Measurements from ENCODE around the gene DBP. TPM values are rescaled to one million over a fixed set of nuclear protein-coding genes. Genes with fewer than 3 reads are reported as not detected.

DBP gene
- total and polyA plus RNA-seq, 2 of the 13 experiments (the other 11 are each of a cell fraction or from before 2014, with no cell fraction given): 1.7 to 5.8 TPM

DNA sequence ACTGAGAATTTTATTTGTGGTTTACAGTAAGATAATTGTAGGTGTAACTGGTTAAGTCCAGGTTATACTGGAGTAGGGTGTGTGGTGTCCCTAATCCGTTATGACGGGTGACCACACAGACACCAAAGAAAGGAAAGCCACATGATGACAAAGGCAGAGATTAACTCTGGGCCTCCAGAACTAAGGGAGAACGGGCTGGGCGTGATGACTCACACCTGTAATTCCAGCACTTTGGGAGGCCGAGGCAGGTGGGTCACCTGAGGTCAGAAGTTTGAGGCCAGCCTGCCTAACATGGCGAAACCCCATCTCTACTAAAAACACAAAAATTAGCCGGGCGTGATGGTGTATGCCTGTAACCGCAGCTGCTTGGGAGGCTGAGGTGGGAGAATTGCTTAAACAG lies 48.4 kb upstream of the DBP start:
- Histone ChIP-seq H3K27ac (ENCODE audit: extremely low read length, insufficient read depth, low read length) (peak overlapping the region; percentile 46), H3K36me3 (replicated peaks in 1 of 2; ENCODE audit: control insufficient read depth in 1 of 2, insufficient read depth in 2 of 2, low read length in 2 of 2) (no peaks in the 10 kb centered on the region), H3K4me2 (ENCODE audit: low read depth, low read length) (peak overlapping the region; percentile 49), H3K4me1 (ENCODE audit: insufficient read depth, low read length) (peaks cover 63% of the 10 kb centered on the region), H2AFZ (ENCODE audit: low read length) (no peak overlapping the region), H3K79me2 (ENCODE audit: insufficient read depth, low read length) (no peaks in the 10 kb centered on the region), H3K4me3 (replicated peaks in 1 of 3; ENCODE audit: insufficient read depth in 1 of 3, low read depth in 2 of 3, low read length in 3 of 3) (no peak overlapping the region), H4K20me1 (ENCODE audit: insufficient read depth, low read length) (no peaks in the 10 kb centered on the region), H3K27me3 (ENCODE audit: control insufficient read depth in 1 of 2, insufficient read depth in 2 of 2, low read length in 2 of 2) (0 out of 5 replicates have a peak, but pooled peaks cover 0 to 3% of the 10 kb centered on the region in 2 experiments), H3K9me3 (ENCODE audit: low read length) (no peaks in the 10 kb centered on the region), H3K9ac (ENCODE audit: insufficient read depth, low read depth, low read length) (no peak overlapping the region)
- peak; percentile 68 for DNase-seq (ENCODE audit: low spot score)
- ATAC-seq: peak; percentile 49
- in situ Hi-C loops (cut with HindIII; ENCODE audit: extremely low pct_ligation_motif_present, low pct_unique_long_range_greater_than_20kb) (no loop called here), intact Hi-C loops (cut with micrococcal nuclease; ENCODE audit: unreplicated experiment) (no loop called here)
- 2% methylated on average over 9 of the region's 9 CpGs for WGBS (ENCODE audit: low lambda C conversion rate)
- no peak for FAIRE-seq
- POLR2A ChIA-PET: no interaction called here
- CTCF ChIA-PET (ENCODE audit: low intra/inter-chr PET ratio, low total read pairs): no interaction called here
- BruUV-seq (replicated peaks): no TSS peak
- TF ChIP-seq SOX13 (IDR thresholded peaks at IDR 0.05): peak; percentile 67
- TF ChIP-seq SOX13 (CRISPR knock-in tag; conservative IDR thresholded peaks at IDR 0.05 in 1 of 2, IDR thresholded peaks at IDR 0.05 in 1 of 2): peak in 1 of 2 experiments; percentile 67; a peak in 2 of 4 replicates
- peak; percentile 81 for TF ChIP-seq RXRB (CRISPR knock-in tag; IDR thresholded peaks at IDR 0.05; ENCODE audit: borderline replicate concordance)
- TF ChIP-seq HMG20A (CRISPR knock-in tag; IDR thresholded peaks at IDR 0.05; ENCODE audit: borderline replicate concordance): 0 out of 2 replicates have a peak, but pooled peaks have one; percentile 13
- no peak for TF ChIP-seq KMT2B (CRISPR knock-in tag; IDR thresholded peaks at IDR 0.05)
- TF ChIP-seq, protein P1, sequence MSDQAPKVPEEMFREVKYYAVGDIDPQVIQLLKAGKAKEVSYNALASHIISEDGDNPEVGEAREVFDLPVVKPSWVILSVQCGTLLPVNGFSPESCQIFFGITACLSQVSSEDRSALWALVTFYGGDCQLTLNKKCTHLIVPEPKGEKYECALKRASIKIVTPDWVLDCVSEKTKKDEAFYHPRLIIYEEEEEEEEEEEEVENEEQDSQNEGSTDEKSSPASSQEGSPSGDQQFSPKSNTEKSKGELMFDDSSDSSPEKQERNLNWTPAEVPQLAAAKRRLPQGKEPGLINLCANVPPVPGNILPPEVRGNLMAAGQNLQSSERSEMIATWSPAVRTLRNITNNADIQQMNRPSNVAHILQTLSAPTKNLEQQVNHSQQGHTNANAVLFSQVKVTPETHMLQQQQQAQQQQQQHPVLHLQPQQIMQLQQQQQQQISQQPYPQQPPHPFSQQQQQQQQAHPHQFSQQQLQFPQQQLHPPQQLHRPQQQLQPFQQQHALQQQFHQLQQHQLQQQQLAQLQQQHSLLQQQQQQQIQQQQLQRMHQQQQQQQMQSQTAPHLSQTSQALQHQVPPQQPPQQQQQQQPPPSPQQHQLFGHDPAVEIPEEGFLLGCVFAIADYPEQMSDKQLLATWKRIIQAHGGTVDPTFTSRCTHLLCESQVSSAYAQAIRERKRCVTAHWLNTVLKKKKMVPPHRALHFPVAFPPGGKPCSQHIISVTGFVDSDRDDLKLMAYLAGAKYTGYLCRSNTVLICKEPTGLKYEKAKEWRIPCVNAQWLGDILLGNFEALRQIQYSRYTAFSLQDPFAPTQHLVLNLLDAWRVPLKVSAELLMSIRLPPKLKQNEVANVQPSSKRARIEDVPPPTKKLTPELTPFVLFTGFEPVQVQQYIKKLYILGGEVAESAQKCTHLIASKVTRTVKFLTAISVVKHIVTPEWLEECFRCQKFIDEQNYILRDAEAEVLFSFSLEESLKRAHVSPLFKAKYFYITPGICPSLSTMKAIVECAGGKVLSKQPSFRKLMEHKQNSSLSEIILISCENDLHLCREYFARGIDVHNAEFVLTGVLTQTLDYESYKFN (CRISPR knock-in tag; conservative IDR thresholded peaks at IDR 0.05): peak; percentile 19; the same call in 1 of the 2 replicates
- no peak for TF ChIP-seq MAFK (conservative IDR thresholded peaks at IDR 0.05 in 1 of 2, IDR thresholded peaks at IDR 0.05 in 1 of 2; ENCODE audit: low read length in 2 of 2)
- TF ChIP-seq, protein P2, sequence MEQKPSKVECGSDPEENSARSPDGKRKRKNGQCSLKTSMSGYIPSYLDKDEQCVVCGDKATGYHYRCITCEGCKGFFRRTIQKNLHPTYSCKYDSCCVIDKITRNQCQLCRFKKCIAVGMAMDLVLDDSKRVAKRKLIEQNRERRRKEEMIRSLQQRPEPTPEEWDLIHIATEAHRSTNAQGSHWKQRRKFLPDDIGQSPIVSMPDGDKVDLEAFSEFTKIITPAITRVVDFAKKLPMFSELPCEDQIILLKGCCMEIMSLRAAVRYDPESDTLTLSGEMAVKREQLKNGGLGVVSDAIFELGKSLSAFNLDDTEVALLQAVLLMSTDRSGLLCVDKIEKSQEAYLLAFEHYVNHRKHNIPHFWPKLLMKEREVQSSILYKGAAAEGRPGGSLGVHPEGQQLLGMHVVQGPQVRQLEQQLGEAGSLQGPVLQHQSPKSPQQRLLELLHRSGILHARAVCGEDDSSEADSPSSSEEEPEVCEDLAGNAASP (CRISPR knock-in tag; IDR thresholded peaks at IDR 0.05; ENCODE audit: borderline replicate concordance): peak; percentile 95
- TF ChIP-seq RXRA (CRISPR knock-in tag; IDR thresholded peaks at IDR 0.05): peak; percentile 80
- TF ChIP-seq HNRNPLL (IDR thresholded peaks at IDR 0.05; ENCODE audit: low read depth, low read length, poor library complexity, severe bottlenecking): no peak
- TF ChIP-seq CREB1 (IDR thresholded peaks at IDR 0.05): peak; percentile 55; the same call in 1 of the 2 replicates
- no peak for TF ChIP-seq CREB1 (CRISPR knock-in tag; IDR thresholded peaks at IDR 0.05)

Measured in HepG2 (cell line).